ENCODE measurements around the gene DOCK4.
"Not testable (repeated sequence)": the region's sequence is repeated elsewhere in the genome, so short reads cannot be mapped to it uniquely, and the experiment has no call there.

DOCK4 gene

DNA sequence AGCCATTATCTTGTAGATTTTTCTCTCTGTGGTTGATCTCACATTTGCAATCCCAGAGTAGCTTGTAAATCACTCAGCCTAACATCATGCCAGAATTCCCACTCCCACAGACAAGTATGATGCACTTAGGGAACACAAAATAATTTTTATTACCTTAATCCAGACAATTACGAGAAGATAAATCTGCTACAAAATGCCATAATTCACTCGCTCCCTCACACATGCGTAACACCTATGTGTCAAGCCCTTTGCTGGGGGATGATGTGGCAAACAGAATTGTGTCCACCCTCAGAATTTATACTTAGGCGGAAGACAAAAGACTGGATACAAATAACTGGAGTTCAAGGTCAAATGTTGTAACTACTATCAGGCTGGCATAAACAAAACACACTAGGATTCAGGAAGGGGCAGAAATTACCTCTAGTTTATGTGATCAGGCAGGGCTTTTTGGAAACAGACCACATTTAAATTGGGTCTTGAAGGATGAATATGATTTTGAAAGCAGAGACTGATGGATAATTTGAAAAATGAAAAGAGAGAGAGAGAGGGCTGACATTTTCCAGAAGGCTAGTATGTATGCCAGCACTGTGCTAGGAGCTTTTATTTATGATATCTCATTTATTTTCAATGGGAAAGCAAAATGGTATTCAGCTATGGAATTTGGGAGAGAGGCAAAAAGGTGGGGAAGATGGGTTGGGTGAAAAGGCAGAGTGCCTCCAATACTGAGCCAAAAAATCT, 69.8 kb downstream of the DOCK4 start:
- no peak for DNase-seq (ENCODE audit: low read depth)

- DNase-seq (ENCODE audit: low read depth) = no peak
Observed at GRCh38 chr7:112135815-112136214, 70.4 kb downstream of the DOCK4 start.

GRCh38 chr7:112134039-112134438, 72.2 kb downstream of the DOCK4 start:
- DNase-seq (ENCODE audit: low read depth) = no peak

- no peak for DNase-seq (ENCODE audit: low read depth)
Observed at GRCh38 chr7:112133328-112133727, 72.9 kb downstream of the DOCK4 start.

- DNase-seq (ENCODE audit: low read depth) = no peak
Observed at GRCh38 chr7:112132051-112132694, 74.0 kb downstream of the DOCK4 start.

DNA sequence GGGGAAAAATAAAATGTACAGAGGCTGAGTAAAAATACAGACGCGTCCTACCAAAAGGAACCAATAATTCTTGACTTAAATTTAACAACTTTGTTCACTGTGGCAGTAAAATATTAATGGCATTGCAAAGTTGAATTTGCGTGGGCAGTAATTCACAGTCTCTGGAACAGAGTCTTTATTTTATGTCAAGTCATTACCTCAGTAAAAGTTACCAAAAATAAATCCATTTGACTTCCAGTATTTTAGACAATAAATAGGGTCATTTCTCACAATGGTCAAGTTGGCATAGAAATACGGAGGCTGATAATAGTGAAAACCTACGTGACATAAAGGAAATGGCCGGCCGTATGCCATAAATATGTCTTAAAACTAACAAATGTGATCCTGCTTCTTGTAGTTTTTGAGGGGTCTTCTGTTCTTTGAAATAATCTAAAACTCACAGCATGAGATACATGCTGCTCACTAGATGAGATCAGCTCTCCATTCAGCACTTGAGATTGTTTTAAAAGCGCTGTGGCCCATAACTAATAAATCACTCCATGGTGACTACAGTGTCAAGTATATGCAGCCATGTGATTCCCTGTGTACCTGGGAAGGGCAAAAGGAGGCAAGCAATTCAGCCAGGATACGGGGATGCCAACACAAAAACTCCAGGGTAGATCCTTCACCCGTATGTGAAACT, 75.3 kb downstream of the DOCK4 start:
- no peak for DNase-seq (ENCODE audit: low read depth)

DNA sequence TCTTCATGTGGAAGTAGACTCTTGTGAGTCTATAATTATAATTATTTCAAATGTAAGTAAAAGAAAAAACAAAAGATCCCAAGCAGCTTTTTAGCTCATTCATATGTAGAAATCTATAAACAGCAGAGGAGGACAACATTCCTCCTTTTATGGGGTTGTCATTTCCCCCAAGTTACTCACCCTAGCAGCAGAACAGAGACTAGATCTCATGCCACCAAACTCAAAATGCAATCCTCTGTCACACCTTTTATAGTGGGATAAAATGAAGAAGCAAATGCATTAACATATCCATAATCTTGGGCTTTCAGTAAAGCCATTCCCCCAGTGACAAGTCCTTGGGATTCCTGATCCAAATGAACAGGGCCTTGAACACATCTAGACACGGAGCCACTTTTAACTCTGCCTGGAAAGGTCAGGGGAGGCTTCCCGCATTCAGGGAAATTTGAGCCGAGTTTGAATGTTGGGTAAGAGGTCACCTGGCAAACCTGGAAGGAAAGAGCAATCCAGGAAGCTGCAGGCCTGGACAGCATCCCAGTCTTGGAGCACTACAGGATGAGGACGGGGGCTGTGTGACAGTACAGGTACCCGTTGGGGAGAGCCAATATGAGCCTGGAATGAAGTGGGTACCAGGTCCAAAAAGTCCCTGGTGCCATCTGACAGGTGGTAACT, 76.4 kb downstream of the DOCK4 start:
- DNase-seq (ENCODE audit: low read depth) = no peak

DNA sequence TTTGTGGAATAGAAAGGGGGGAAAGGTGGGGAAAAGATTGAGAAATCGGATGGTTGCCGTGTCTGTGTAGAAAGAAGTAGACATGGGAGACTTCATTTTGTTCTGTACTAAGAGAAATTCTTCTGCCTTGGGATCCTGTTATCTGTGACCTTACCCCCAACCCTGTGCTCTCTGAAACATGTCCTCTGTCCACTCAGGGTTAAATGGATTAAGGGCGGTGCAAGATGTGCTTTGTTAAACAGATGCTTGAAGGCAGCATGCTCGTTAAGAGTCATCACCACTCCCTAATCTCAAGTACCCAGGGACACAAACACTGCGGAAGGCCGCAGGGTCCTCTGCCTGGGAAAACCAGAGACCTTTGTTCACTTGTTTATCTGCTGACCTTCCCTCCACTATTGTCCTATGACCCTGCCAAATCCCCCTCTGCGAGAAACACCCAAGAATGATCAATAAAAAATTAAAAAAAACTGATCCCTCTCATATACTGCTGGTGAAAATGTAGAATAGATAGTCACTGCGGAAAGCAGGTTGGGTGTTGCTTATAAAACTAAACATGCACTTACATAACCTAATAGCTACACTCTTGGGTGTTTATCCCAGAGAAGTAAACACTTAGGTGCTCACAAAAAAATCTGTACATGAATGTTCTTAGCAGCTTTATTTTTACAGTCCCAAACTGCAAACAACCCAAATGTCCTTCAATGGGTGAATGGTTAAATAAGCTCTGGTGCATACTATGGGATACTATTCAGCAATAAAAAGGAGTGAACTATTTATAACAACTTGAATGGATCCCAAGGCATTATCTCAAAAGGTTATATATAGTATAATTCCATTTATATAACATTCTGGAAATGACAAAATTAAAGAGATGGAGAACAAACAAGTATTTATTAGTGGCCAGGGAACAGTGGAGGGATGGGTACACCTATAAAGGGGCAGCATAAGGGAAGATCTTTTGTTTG, 77.5 kb downstream of the DOCK4 start:
- not testable (repeated sequence) for DNase-seq (ENCODE audit: low read depth)

DNA sequence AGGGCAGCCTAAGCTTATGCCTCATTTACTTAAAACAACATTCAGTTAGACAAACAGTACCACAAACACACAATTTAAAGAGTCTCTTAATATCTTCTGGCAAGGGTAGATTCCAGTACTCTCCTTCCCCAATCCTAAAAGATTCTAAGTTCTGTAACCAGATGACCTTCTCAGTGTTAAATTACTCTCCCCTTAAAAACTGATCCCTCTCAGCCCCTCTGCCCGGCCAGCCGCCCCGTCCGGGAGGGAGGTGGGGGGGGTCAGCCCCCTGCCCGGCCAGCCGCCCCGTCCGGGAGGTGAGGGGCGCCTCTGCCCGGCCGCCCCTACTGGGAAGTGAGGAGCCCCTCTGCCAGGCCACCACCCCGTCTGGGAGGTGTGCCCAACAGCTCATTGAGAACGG, 78.2 kb downstream of the DOCK4 start:
- DNase-seq (ENCODE audit: low read depth) = not testable (repeated sequence)

DNA sequence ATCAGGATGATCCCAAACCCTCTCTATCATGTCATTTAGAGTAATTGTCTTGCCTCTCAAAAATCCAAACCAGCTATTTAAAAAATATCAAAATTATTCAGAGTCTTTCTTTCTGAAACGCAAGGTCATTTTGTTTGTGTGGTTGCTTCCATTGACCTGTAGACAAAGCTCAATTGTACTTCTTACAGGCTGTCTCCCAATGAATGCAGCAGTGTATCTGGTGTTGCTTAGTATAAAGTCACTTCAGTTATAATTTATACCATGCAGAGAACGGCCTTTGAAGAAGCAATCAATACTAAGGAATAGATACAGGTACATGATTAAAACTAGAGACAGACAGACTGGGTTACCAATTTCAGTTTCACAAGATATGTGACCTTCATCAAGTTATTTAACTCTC, 80.9 kb downstream of the DOCK4 start:
- no peak for DNase-seq (ENCODE audit: low read depth)

GRCh38 chr7:112124061-112124766, 82.0 kb downstream of the DOCK4 start:
- DNase-seq (ENCODE audit: low read depth) = no peak

GRCh38 chr7:112122798-112123197, 83.4 kb downstream of the DOCK4 start:
- DNase-seq (ENCODE audit: low read depth) = no peak

DNA sequence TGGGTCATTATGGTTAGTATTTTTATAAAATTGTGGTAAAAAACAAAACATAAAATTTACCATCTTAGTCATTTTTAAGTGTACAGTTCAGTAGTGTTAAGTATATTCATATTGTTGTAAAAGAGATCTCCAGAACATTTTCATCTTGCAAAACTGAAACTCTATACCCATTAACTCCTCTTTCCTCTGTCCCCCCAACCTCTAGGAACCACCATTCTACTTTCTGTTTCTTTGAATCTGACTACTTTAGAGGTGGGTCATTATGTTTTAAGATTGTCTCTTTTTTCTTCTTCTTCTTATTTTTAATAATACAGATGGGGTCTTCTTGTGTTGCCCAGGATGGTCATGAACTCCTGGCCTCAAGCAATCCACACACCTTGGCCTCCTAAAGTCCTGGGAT, 84.1 kb downstream of the DOCK4 start:
- no peak for DNase-seq (ENCODE audit: low read depth)

DNA sequence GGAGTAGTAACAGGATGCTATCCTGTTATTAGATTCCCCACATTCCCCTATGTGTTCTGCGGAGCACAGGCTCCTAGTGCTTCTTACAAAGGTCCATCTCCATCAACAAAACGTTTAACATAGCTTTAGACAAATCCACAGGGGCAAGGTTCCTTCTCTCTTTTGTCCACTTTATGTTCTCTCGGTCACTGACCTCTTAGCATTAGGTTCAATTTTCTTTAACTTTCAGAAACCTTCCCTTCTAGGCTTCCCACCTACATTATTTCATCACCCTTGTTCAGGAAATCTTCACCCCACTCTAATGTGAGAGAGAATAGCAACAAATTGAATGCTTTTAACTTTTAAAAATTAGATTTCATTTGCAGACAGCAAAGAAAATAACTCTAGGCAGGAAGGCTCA, 84.9 kb downstream of the DOCK4 start:
- DNase-seq (ENCODE audit: low read depth) = no peak

DNA sequence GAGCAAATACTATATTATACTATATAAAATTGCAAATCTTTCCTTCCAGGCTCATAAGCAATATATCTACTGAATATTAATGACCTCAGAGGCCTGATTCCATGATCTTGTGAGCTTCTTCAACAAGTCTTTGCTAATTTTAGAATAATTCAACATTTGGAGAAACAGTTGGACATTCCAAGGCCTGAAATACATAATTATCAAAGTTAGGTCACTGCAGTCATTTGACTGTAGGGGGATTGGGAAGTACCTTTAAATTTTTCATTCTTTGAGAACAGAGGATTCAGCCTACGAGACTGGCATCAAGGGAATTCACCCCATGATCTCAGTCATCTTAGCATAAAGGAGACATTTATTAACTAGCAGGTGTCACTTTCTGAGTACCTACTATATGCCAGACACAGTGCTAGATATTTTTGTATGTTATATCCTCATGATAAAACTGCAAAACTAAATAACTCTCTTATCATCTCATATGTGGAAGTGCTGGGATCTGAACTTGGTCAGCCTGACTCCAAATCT, 85.4 kb downstream of the DOCK4 start:
- DNase-seq (ENCODE audit: low read depth) = no peak

DNA sequence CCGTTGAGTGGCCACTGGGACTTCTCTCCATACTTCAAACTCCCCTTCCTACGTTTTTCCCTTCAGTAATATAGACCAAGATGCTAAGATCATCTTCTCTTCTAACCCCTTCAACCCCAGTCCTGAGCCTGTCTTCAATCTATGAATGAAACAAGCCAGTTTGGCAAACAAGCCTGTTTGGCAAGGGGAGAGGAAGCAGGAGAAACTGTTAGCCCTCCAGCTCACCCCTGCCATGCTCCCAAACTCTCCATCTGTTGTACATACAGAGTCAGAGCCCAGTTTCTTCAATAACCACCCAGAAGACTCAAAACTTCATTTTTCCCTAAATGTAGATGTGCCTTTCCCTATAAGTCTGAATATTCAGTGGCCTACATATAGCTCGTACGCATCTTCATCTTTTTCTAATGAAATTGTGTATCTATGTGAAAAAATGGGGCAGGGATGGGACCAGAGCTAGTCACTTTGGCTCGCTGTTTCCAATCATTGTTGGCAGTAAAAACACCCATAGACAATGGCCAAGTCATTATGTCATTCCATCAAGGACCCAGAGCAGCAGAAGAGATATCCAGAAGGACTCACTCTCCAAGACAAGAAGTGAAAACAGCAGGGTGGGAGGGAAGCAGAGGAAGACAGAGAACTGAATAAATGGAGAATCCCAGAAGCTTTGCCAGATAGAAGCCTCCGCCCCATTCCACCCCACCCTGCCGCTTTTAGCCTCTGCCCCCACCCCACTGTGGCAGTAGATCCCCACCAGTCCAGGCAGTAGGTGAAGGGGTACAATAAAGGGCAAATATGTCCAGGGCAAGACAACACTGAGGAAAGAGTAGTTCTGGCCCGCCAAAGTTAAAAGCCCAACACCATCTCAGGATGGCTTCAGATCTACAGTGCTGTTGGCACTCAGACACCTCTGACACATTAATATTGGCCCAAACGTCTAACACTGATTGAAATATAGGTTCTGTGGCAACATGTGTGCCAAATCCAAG, 87.3 kb downstream of the DOCK4 start:
- no peak for DNase-seq (ENCODE audit: low read depth)

GRCh38 chr7:112116894-112117293, 89.3 kb downstream of the DOCK4 start:
- no peak for DNase-seq (ENCODE audit: low read depth)

GRCh38 chr7:112116358-112116757, 89.8 kb downstream of the DOCK4 start:
- DNase-seq (ENCODE audit: low read depth) = no peak

- no peak for DNase-seq (ENCODE audit: low read depth)
Observed at GRCh38 chr7:112115880-112116279, 90.3 kb downstream of the DOCK4 start.

Data from GM04504 (cell line).